HL-60 (cell line): ENCODE data around the gene PARD3.

Experiments used
- CTCF ChIP-seq: IDR thresholded peaks from one replicate; pipeline ENCODE4 v1.5.1; 2011; ENCODE audit warnings: low read length, control low read depth, inconsistent platforms; ENCODE audit not compliant: insufficient read depth
- GABPA ChIP-seq: IDR thresholded peaks from 2 replicates; pipeline ENCODE4 v1.6.1; 2012; ENCODE audit warnings: low read depth
- POLR2AphosphoS5 ChIP-seq: IDR thresholded peaks from 2 replicates; pipeline ENCODE4 v1.6.1; 2012; ENCODE audit warnings: low read depth
- REST ChIP-seq: IDR thresholded peaks from 2 replicates; pipeline ENCODE4 v1.6.1; 2012; ENCODE audit warnings: low read depth; ENCODE audit not compliant: insufficient replicate concordance

GRCh38 chr10:34679177-34679576, 135.9 kb downstream of the PARD3 start:
- TF ChIP-seq REST (no peak), CTCF (no peak), POLR2AphosphoS5 (no peak), GABPA (no peak)
